Transverse colon (tissue), 3 donors: ENCODE measurements around the gene LRFN2.

Experiments used
- CTCF ChIP-seq, 5 experiments: fragments of 200-600 bp in 3 of 5; fragments of 450-650 bp in 2 of 5; sonication (generic) in 3 of 5; IDR thresholded peaks; 1 replicate in 2 of 5; 2 replicates in 3 of 5; pipeline ENCODE4 v1.5.1; 2016 to 2017; ENCODE audit warnings: antibody characterized with exemption in 5 of 5, inconsistent platforms in 3 of 5, mild to moderate bottlenecking in 2 of 5, moderate library complexity in 1 of 5
- POLR2A ChIP-seq: fragments of 450-650 bp; IDR thresholded peaks from one replicate; pipeline ENCODE4 v1.6.1; 2016; ENCODE audit warnings: antibody characterized with exemption, mild to moderate bottlenecking, moderate library complexity

GRCh38 chr6:40371621-40372020, 215.5 kb downstream of the LRFN2 start:
- TF ChIP-seq CTCF (IDR thresholded peaks at IDR 0.05), result no peak
- TF ChIP-seq POLR2A, result no peak
